Cardiac atrium fibroblast (primary cell): Measurements from ENCODE around the gene COG2. TPM values are rescaled to one million over a fixed set of nuclear protein-coding genes. Genes with fewer than 3 reads are reported as not detected.

Experiments
- total RNA-seq: library from RNA; depleted of rRNA; stranded (reverse); fragments of >200 nt; gene quantifications from 2 replicates; pipeline ENCODE4 v1.2.3, GENCODE V29; 2015

Gene COG2, protein sequence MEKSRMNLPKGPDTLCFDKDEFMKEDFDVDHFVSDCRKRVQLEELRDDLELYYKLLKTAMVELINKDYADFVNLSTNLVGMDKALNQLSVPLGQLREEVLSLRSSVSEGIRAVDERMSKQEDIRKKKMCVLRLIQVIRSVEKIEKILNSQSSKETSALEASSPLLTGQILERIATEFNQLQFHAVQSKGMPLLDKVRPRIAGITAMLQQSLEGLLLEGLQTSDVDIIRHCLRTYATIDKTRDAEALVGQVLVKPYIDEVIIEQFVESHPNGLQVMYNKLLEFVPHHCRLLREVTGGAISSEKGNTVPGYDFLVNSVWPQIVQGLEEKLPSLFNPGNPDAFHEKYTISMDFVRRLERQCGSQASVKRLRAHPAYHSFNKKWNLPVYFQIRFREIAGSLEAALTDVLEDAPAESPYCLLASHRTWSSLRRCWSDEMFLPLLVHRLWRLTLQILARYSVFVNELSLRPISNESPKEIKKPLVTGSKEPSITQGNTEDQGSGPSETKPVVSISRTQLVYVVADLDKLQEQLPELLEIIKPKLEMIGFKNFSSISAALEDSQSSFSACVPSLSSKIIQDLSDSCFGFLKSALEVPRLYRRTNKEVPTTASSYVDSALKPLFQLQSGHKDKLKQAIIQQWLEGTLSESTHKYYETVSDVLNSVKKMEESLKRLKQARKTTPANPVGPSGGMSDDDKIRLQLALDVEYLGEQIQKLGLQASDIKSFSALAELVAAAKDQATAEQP
- 10.7 and 16.4 TPM in 2 replicates for total RNA-seq

GRCh38 chr1:230642263-230642959 is at the start of gene COG2:
Gene COG2 (plus strand): TSS chr1:230642481. CDS start chr1:230642607, 126 bp downstream.

DNA sequence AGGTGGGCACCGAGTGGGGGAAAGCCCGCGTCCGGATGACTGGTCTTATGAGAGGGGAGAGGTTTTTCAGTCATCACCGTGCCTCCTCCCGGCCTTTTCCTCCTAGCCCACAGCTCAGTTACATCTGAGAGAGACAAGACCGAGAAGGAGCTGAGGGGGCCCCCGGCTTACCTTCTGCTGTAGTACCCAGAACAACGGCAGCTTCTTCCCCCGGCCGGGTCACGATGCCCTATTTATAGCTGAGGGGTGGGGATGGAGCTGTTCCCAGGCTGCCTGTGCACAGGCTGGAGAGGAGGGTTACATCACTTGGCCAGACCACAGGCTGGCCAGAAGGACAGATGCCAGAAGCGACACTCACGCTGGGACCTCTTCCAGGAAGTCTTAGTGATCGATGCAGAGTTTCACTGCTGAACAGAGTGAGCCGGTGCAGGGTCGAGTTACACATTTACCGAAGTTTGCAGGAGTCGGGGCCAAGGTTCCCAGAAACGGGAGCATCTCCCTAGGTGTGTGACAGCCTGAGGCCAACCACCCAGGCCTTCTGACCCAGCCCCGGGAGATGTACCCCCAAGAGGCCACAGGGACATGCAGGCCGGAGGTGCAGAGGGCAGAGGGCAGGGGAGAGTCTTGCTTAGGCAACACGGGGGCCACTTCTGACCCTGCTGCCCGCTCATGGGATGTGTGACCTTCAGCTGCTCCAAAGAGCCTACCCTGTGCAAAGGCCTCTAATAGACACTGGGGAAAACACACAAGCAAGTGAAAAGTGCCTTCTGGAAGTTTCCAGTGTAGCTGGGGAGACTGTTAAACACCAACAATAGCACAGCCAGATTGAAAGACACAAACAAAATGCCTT is 71.9 kb downstream of the COG2 start, which contains the start of gene AGT:
AGT (minus strand) TSS at position 208 of the 850 bp plus-strand sequence. CDS start 3,299 bp downstream, outside the sequence.

Other genes starting within 250 kb of the COG2 start
- gene PGBD5, start 216.1 kb upstream of the COG2 start, total RNA-seq, result under 0.01 TPM in 1 of 2 replicates, not detected in the other
- 0.16 TPM in 1 of 2 replicates, not detected in the other for gene AGT, start 71.6 kb downstream of the COG2 start, total RNA-seq
- not detected in 2 replicates for gene CAPN9, start 104.9 kb downstream of the COG2 start, total RNA-seq
- 92.8 and 146 TPM in 2 replicates for gene C1orf198, start 226.0 kb downstream of the COG2 start, total RNA-seq